ENCODE results near the gene STAP2. TPM values are rescaled to one million over a fixed set of nuclear protein-coding genes. Genes with fewer than 3 reads are reported as not detected.

Gene STAP2
- total RNA-seq, 4 donors from 2014 or later = 4.6 to 18.8 (median 7.7) TPM

DNA sequence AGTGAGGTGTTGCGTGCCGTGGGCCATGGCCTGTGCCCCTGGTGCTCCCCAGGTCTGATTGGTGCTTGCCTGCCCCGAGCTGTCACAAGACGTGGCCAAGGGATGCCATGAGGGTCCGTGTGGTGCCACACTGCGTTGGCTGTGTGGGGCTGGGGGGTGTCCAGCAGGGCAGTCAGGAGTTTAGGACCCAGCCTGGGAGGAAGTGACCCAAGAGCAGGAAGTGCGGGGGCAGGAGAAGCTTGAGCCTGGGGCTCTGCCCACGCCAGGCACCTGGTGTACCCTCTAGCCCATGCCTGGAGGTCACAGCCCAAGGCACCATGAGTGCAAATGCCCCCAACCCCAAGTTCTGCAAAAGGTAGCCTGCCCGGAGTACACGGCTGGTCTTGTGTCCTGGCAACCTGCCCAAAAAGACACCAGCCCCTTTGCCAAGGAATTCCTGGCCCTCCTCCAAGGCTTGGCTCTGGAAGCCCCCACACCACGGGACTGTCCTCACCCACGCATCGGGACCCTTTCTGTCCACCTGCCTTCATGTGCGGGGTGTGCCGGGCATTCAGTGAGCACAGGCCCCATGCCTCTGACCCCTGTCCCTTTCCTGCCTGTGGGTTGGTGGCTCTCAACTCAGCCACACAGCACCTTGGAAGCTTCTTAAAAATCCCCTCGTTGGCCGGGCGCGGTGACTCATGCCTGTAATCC, 29.6 kb upstream of the STAP2 start:
- ATAC-seq (ENCODE audit: low FRiP score) = no peak
- no peak for TF ChIP-seq CTCF (IDR thresholded peaks at IDR 0.05)
- DNase-seq (ENCODE audit: low spot score) = no peak

GRCh38 chr19:4367781-4368127, 29.1 kb upstream of the STAP2 start:
- no peak for TF ChIP-seq CTCF (IDR thresholded peaks at IDR 0.05)
- ATAC-seq (ENCODE audit: low FRiP score) (no peak), DNase-seq (ENCODE audit: low spot score) (no peak)

GRCh38 chr19:4367336-4367723, 28.7 kb upstream of the STAP2 start:
- DNase-seq (ENCODE audit: low spot score) (no peak), ATAC-seq (ENCODE audit: low FRiP score) (no peak)
- TF ChIP-seq CTCF (IDR thresholded peaks at IDR 0.05) = no peak

GRCh38 chr19:4366666-4367335, 28.2 kb upstream of the STAP2 start:
- no peak for DNase-seq (ENCODE audit: low spot score)
- TF ChIP-seq CTCF (IDR thresholded peaks at IDR 0.05) = no peak
- ATAC-seq (ENCODE audit: low FRiP score) = no peak

DNA sequence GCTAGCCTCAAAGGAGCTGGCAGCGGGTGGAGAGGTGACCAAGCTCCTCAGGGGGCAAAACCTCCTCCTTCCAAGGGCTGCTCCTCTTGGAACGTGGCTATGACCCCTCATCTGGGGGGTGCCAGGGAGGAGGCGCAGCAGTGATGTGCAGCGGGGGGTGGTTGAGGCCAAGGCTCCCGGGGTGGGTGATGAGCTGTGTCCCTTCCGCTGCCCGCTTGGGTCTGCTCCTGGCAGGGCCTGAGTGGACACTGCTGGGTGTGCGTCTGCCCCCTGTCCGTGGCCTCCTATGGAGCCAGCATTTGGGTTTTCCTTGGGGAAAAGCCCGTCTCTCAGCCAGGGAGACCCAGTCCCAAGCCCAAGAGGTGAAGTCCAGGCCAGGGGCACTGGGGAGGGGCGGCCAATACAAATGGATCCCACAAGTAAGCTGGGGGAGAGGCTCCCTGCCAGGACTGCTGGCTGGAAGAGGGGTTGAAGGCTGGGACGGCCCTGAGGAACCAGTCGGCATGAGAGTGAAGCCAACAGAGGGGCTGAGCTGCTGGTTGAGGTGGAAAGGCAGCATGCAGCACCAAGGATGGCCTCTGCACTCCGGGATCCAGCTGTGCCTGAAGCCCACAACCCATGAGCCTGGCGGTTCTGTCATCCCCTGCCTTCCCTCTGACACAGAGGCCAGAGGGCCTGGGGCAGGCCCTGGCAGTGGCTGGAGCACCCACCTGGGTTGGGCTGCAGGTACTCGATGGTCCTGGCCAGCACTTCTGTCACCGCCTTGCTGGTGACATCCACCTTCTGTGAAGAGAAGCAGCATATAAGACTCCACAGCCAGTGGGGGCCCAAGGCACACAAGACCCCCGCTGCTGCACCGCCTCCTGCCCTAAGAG, 27.4 kb upstream of the STAP2 start:
- no peak for TF ChIP-seq CTCF (IDR thresholded peaks at IDR 0.05)
- DNase-seq (ENCODE audit: low spot score) = no peak
- no peak for ATAC-seq (ENCODE audit: low FRiP score)

DNA sequence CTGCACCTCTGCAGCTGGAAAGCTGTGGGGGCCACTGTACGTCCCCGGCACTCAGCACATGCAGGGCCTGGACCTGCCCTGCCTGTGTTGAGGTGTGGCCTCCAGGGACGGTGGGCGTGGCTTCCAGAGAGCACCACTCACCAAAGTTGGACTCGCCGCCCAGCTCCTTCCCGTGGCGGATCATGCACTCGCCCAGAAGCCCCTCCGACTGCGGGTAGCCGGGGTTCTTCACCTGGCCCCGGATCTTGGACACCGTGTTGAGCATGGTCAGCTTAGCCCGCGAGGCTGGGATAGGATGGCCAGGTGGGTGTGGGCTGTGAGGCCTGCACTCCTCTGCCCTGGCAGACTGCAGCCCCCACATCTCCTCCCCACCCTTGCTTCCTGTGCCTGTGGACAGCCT, 26.7 kb upstream of the STAP2 start:
- no peak for DNase-seq (ENCODE audit: low spot score)
- ATAC-seq (ENCODE audit: low FRiP score) = no peak
- no peak for TF ChIP-seq CTCF (IDR thresholded peaks at IDR 0.05)
